Activated T-cell treated with anti-CD3 and anti-CD28 coated beads, Interleukin-2, amount 50 U/mL, for 4 hours (primary cell): Measurements from ENCODE around the gene TNKS2. TPM values are rescaled to one million over a fixed set of nuclear protein-coding genes. Genes with fewer than 3 reads are reported as not detected.

Experiments
- ATAC-seq, 2 donors: fragments of 200-7000 bp; cut with Tn5 transposase; one replicate each; pipeline ENCODE4 v1.10.0; 2021
- DNase-seq: peaks from one replicate; pipeline ENCODE4 v3.0.0-alpha.2; 2020
- H3K27me3 Mint-ChIP-seq: one replicate; pipeline ENCODE4 v1.8.0; 2021; ENCODE audit warnings: low read depth, mixed read lengths
- H3K36me3 Mint-ChIP-seq: one replicate; pipeline ENCODE4 v1.8.0; 2022; ENCODE audit warnings: mixed read lengths; ENCODE audit not compliant: insufficient read depth
- H3K4me1 Mint-ChIP-seq: one replicate; pipeline ENCODE4 v1.8.0; 2021; ENCODE audit warnings: low read depth, mixed read lengths
- H3K4me3 Mint-ChIP-seq: one replicate; pipeline ENCODE4 v1.8.0; 2021; ENCODE audit warnings: mild to moderate bottlenecking, moderate library complexity, mixed read lengths
- H3K9me3 Mint-ChIP-seq: one replicate; pipeline ENCODE4 v1.8.0; 2021; ENCODE audit warnings: mixed read lengths
- total RNA-seq, 3 donors: library from RNA; stranded (reverse); gene quantifications; one replicate each; pipeline ENCODE4 v1.2.1, GENCODE V29; 2021

Gene TNKS2
- total RNA-seq, 3 donors from 2014 or later, result 30.0 to 30.2 (median 30.1) TPM

DNA sequence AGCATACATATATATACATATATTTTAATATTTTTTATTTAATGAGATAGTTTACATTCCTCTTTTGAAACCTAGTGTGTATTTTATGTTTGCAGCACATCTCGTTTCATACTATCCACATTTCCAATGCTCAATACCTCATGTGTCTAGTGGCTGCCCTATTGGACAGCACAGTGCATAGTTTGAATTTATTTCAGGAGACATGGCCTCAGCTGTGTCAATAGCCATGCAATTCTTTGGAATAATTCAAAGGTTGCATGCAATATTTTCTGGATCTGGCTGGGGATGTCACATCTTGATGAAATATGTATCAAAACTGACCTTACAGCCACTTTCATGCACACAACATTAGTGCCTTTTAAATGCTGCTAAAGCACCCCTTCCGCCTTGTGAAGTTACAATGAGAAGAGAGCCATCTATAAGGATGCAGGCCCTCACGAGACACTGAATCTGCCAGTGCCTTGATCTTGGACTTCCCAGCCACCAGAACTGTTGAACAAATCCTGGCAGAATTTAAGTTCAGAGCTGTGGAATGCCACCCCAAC is 98.1 kb downstream of the TNKS2 start:
- H3K4me3 Mint-ChIP-seq, result no peak overlapping the region
- no peaks in the 10 kb centered on the region for H3K9me3 Mint-ChIP-seq
- peaks cover 2% of the 10 kb centered on the region for H3K27me3 Mint-ChIP-seq
- DNase-seq, result no peak
- peaks cover 3% of the 10 kb centered on the region for H3K4me1 Mint-ChIP-seq
- no peaks in the 10 kb centered on the region for H3K36me3 Mint-ChIP-seq
- ATAC-seq, result no peak

- Mint-ChIP-seq H3K4me1 (peaks cover 14% of the 10 kb centered on the region), H3K9me3 (no peaks in the 10 kb centered on the region), H3K27me3 (peaks cover 2% of the 10 kb centered on the region), H3K4me3 (no peak overlapping the region), H3K36me3 (no peaks in the 10 kb centered on the region)
- ATAC-seq, result no peak
- no peak for DNase-seq
Measured at GRCh38 chr10:91897421-91897820, 99.2 kb downstream of the TNKS2 start.

GRCh38 chr10:91901784-91902677 is 103.8 kb downstream of the TNKS2 start:
- DNase-seq (peak; percentile 47), ATAC-seq (peak; percentile 99 to 100)
- Mint-ChIP-seq H3K4me1 (peaks cover 19% of the 10 kb centered on the region), H3K36me3 (no peaks in the 10 kb centered on the region), H3K9me3 (no peaks in the 10 kb centered on the region), H3K4me3 (no peak overlapping the region), H3K27me3 (peaks cover 2% of the 10 kb centered on the region)

DNA sequence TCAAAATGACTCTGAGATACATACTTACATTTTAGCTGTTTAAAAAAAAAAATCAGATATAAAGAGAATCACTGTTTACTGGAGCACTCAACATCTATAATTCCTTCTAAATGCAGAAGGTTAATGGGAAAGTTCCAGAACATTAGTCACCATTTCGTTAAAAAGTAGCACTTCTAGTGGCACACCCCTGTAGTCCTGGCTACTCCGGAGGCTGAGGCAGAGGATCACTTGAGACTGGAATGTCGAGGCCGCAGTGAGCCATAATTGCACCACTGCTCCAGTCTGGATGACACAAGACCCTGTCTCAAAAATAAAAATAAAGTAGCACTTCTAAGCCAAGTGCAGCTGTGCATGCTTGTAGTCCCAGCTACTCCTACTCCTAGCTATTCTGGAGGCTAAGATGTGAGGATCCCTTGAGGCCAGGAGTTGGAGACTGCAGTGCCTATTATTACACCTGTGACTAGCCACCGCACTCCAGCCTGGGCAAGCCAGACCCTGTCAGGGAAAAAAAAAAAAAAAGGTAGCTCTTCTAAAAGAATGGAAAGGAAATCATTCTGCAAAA is 108.9 kb downstream of the TNKS2 start:
- Mint-ChIP-seq H3K4me3 (peak overlapping the region; percentile 90), H3K27me3 (no peaks in the 10 kb centered on the region), H3K4me1 (peaks cover 22% of the 10 kb centered on the region), H3K9me3 (no peaks in the 10 kb centered on the region), H3K36me3 (no peaks in the 10 kb centered on the region)
- no peak for DNase-seq
- no peak for ATAC-seq

DNA sequence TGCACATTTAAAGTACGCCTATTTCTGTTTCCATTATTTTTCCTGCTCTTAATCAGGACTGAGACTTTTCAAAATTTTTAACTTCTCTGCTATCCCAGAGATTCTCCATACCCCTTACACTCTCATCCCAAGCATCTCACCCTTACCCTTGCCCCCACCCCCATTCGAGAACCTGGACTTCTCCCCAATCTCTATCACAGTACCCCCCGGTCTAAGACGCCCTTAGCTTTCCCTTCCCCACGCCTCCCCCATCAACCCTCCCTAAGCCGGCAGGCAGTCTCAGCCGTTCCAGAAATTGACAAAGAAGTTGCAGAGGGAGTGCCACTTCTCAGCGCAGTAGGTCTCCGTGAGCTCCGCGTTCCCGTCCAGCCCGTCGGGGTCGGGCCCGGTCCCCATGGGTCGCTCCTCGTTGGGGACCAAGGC is 109.7 kb downstream of the TNKS2 start:
- DNase-seq, result no peak
- H3K36me3 Mint-ChIP-seq, result no peaks in the 10 kb centered on the region
- peaks cover 16% of the 10 kb centered on the region for H3K4me1 Mint-ChIP-seq
- H3K27me3 Mint-ChIP-seq, result peaks cover under 1% of the 10 kb centered on the region
- no peaks in the 10 kb centered on the region for H3K9me3 Mint-ChIP-seq
- ATAC-seq, result no peak
- H3K4me3 Mint-ChIP-seq, result peak overlapping the region; percentile 90

DNA sequence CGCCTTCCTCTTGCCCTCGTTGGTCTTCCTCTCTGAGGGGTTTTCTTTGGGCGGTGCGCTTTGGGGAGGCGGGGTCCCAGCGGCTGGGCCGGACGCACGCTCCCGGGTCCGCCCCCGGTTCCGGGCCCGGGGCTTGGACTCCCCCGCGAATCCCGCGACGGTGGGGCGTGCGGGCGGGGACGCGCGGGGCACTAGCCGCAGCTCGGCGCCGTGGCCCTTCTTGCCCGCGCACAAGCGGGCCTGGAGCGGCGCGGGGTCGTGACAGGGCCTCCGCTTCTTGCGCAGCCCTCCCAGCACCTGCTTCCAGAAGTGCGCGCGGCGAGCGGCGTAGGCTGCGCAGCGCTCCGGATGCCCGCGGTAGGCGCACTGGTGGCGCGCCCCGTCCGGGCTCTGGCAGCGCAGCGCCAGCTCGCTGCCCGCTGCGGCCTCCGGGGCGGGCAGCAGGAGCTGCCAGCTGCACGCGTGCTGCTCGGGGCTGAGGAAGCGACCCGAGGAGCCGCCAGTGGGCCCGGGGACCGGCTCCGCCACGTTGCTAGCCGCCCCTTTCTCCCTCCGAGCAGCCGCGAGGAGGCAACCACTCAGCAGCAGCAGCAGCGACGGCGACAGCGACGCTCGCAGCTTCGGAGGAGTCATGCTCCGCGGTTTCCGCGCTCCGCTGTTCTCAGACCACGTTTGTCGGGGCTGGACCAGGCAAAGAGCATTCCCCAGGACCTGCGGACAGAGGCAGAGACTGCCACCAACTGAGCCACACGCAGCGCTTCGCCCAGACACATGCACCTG is 110.3 kb downstream of the TNKS2 start:
- H3K27me3 Mint-ChIP-seq, result peaks cover 1% of the 10 kb centered on the region
- DNase-seq, result peak; percentile 63
- no peaks in the 10 kb centered on the region for H3K36me3 Mint-ChIP-seq
- H3K4me3 Mint-ChIP-seq, result peak overlapping the region; percentile 90
- ATAC-seq, result peak; percentile 92 to 94
- H3K4me1 Mint-ChIP-seq, result peaks cover 16% of the 10 kb centered on the region
- no peaks in the 10 kb centered on the region for H3K9me3 Mint-ChIP-seq

DNA sequence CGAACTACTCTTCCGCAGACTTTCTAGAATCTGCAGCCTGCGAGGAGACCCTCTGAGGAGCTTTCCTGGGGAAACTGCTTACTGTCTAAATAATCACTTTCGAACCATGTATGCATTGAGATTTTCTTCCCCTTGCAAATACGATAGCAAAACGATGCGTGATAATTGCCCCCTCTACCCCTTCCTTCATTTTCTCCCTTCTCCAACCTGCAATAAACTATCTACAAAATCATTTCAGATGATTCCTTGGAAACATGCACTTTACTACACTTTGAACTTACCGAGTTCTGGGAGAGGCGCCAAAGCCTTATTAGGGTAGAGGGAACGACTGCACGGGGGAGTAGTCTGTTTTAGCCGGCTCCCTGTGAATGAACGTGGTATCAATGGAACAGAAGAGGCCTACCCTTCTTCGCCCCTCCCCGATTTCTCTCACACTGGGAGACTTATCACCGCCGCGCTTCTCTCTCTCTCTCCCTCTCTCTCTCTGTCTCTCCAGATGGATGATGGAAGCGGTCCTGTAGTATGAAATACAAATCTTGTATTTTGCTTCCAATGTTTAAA is 111.0 kb downstream of the TNKS2 start, which contains the start of gene FGFBP3:
Gene FGFBP3, minus strand, starts transcription at position 370 of the 561 bp plus-strand sequence. CDS start 517 bp downstream, outside the sequence.
- ATAC-seq, result peak; percentile 14 to 16
- H3K36me3 Mint-ChIP-seq, result no peaks in the 10 kb centered on the region

GRCh38 chr10:91910467-91910866 is 112.2 kb downstream of the TNKS2 start:
- Mint-ChIP-seq H3K4me1 (peaks cover 16% of the 10 kb centered on the region), H3K9me3 (no peaks in the 10 kb centered on the region), H3K36me3 (no peaks in the 10 kb centered on the region), H3K4me3 (no peak overlapping the region), H3K27me3 (peaks cover 13% of the 10 kb centered on the region)
- DNase-seq (no peak), ATAC-seq (no peak)

More for the DNA sequence above, 111.0 kb downstream of the TNKS2 start, which contains the start of gene FGFBP3:
- no peaks in the 10 kb centered on the region for H3K9me3 Mint-ChIP-seq
- H3K4me1 Mint-ChIP-seq, result peaks cover 16% of the 10 kb centered on the region
- peak; percentile 16 for DNase-seq
- H3K4me3 Mint-ChIP-seq, result peak within 1 kb of the TSS; percentile 86
- peaks cover 7% of the 10 kb centered on the region for H3K27me3 Mint-ChIP-seq

Other genes with a start within 250 kb of the TNKS2 start
- under 1 TPM; 0.08 to 0.15 (median 0.11) TPM for gene PPP1R3C, start 165.4 kb upstream of the TNKS2 start, total RNA-seq
- 1 to 10 TPM; 2.3 to 3.7 (median 2.6) TPM for gene FGFBP3, start 111.1 kb downstream of the TNKS2 start, total RNA-seq
- 10 to 100 TPM; 44.5 to 49.5 (median 46.3) TPM for gene BTAF1, start 125.3 kb downstream of the TNKS2 start, total RNA-seq